Uterus (tissue), 4 donors: ENCODE measurements around the gene SLC35G1. TPM values are rescaled to one million over a fixed set of nuclear protein-coding genes. Genes with fewer than 3 reads are reported as not detected.

ENCODE experiments used
- DNase-seq, 2 donors: peaks; one replicate each; pipeline ENCODE4 v3.0.0-alpha.2; 2019 to 2020
- H3K27ac ChIP-seq, 2 donors: fragments of 200-600 bp; sonication (generic); 1 replicate in 1 of 2; 2 replicates in 1 of 2; pipeline ENCODE4 v1.5.1; 2016 to 2018
- H3K27me3 ChIP-seq, 2 donors: fragments of 200-600 bp; sonication (generic); one replicate each; pipeline ENCODE4 v1.5.1; 2018 to 2019; ENCODE audit warnings: control low read depth in 1 of 2
- H3K36me3 ChIP-seq, 2 donors: fragments of 200-600 bp; sonication (generic); one replicate each; pipeline ENCODE4 v1.5.1; 2019; ENCODE audit warnings: control low read depth in 1 of 2
- H3K4me1 ChIP-seq, 2 donors: fragments of 200-600 bp; sonication (generic); one replicate each; pipeline ENCODE4 v1.5.1; 2018 to 2019; ENCODE audit warnings: control low read depth in 1 of 2
- H3K4me3 ChIP-seq, 2 donors: fragments of 200-600 bp; sonication (generic); 1 replicate in 1 of 2; 2 replicates in 1 of 2; pipeline ENCODE4 v1.5.1; 2018 to 2019; ENCODE audit warnings: mild to moderate bottlenecking in 1 of 2
- H3K9me3 ChIP-seq, 2 donors: fragments of 200-600 bp; sonication (generic); one replicate each; pipeline ENCODE4 v1.5.1; 2019; ENCODE audit warnings: control low read depth in 1 of 2
- CTCF ChIP-seq, 4 experiments: fragments of 200-600 bp in 2 of 4; fragments of 450-650 bp in 2 of 4; sonication (generic) in 2 of 4; IDR thresholded peaks; one replicate each; pipeline ENCODE4 v1.5.1; 2016 to 2019; ENCODE audit warnings: antibody characterized with exemption in 4 of 4, mild to moderate bottlenecking in 2 of 4, moderate library complexity in 1 of 4
- POLR2A ChIP-seq, 2 donors: fragments of 450-650 bp; IDR thresholded peaks; one replicate each; pipeline ENCODE4 v1.6.1; 2016; ENCODE audit warnings: antibody characterized with exemption in 2 of 2, mild to moderate bottlenecking in 1 of 2, moderate library complexity in 1 of 2
- intact Hi-C: fragments of 100-400 bp; cut with DNase I; formaldehyde crosslinking; loops from one replicate; pipeline ENCODE4 v1.15.1; 2023; ENCODE audit warnings: low total_unique reads
- total RNA-seq, 4 donors: library from RNA; depleted of rRNA in 3 of 4; stranded (reverse); fragments of >200 nt in 3 of 4; gene quantifications; one replicate each; pipeline versions ENCODE4 v1.1.0 to v1.2.4, GENCODE V29; 2014 to 2023
- donor health status: DM: yes; HTN: yes; CAD: no.

SLC35G1 gene
- total RNA-seq, 4 donors from 2014 or later = 2.8 to 6.7 (median 4.8) TPM

- no peak overlapping the region for H3K4me3 ChIP-seq
- H3K36me3 ChIP-seq = no peaks in the 10 kb centered on the region
- intact Hi-C loops = no loop called here
- TF ChIP-seq POLR2A (IDR thresholded peaks at IDR 0.05) (no peak), CTCF (IDR thresholded peaks at IDR 0.05) (no peak)
- no peaks in the 10 kb centered on the region for H3K4me1 ChIP-seq
- no peak overlapping the region for H3K27ac ChIP-seq
- H3K27me3 ChIP-seq = no peaks in the 10 kb centered on the region
- DNase-seq = no peak
- no peaks in the 10 kb centered on the region for H3K9me3 ChIP-seq
Measured at GRCh38 chr10:93947524-93947923, 53.7 kb downstream of the SLC35G1 start.

DNA sequence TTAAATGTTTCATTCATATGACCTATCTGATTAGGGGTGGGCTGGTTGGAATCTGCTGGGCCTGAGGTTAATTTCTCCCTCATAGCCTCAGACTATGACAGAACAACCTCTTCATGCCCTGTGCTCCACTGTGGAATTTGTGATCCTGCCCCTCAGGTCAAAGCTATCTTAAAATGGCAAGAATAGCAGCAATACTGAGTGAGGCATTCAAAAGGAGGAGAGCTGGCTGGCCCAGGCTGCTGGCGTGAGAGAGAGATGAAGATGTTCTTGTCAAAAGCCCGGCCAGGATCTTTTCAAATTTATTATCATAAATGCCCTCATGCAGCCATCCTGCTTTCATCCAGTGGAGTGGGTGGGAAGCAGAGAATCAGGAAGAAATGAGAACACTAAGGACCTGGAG is 58.1 kb downstream of the SLC35G1 start:
- DNase-seq = no peak
- intact Hi-C loops = no loop called here
- no peaks in the 10 kb centered on the region for H3K9me3 ChIP-seq
- no peaks in the 10 kb centered on the region for H3K36me3 ChIP-seq
- no peak overlapping the region for H3K27ac ChIP-seq
- TF ChIP-seq POLR2A (IDR thresholded peaks at IDR 0.05) = no peak
- no peak for TF ChIP-seq CTCF (IDR thresholded peaks at IDR 0.05)
- no peaks in the 10 kb centered on the region for H3K27me3 ChIP-seq
- no peaks in the 10 kb centered on the region for H3K4me1 ChIP-seq
- H3K4me3 ChIP-seq = no peak overlapping the region

Other genes starting within 250 kb of the SLC35G1 start
- 10 to 100 TPM in 3 of 4 donors, 1 to 10 TPM in 1; 5.4 to 40.5 (median 17.6) TPM for gene FRA10AC1, start 191.4 kb upstream of the SLC35G1 start, total RNA-seq
- 1 to 10 TPM in 1 of 4 donors, not detected in 3; 1.4 TPM for gene LGI1, start 136.0 kb upstream of the SLC35G1 start, total RNA-seq
- gene PLCE1, start 100.0 kb downstream of the SLC35G1 start, total RNA-seq = 10 to 100 TPM in 3 of 4 donors, 1 to 10 TPM in 1; 7.1 to 21.7 (median 12.9) TPM